Measurements from ENCODE around the gene BNC1.
"Not testable (repeated sequence)": the region's sequence is repeated elsewhere in the genome, so short reads cannot be mapped to it uniquely, and the experiment has no call there.

Gene BNC1

GRCh38 chr15:83262594-83263315 is 21.7 kb downstream of the BNC1 start:
- no peak overlapping the region for H3K4me3 ChIP-seq (ENCODE audit: control insufficient read depth, low read depth, low read length)
- no peak for TF ChIP-seq CTCF (IDR thresholded peaks at IDR 0.05; ENCODE audit: control insufficient read depth, insufficient read depth, low read depth, low read length, missing control alignments)
- DNase-seq (ENCODE audit: low read depth), result no peak

- not testable (repeated sequence) for DNase-seq (ENCODE audit: low read depth); H3K4me3 ChIP-seq (ENCODE audit: control insufficient read depth, low read depth, low read length)
Measured at GRCh38 chr15:83262181-83262580, 22.3 kb downstream of the BNC1 start.

- DNase-seq (ENCODE audit: low read depth), result no peak
- TF ChIP-seq CTCF (IDR thresholded peaks at IDR 0.05; ENCODE audit: control insufficient read depth, insufficient read depth, low read depth, low read length, missing control alignments), result no peak
- H3K4me3 ChIP-seq (ENCODE audit: control insufficient read depth, low read depth, low read length), result no peak overlapping the region
Measured at GRCh38 chr15:83250781-83251180, 33.7 kb downstream of the BNC1 start.

- no peak overlapping the region for H3K4me3 ChIP-seq (ENCODE audit: control insufficient read depth, low read depth, low read length)
- no peak for TF ChIP-seq CTCF (IDR thresholded peaks at IDR 0.05; ENCODE audit: control insufficient read depth, insufficient read depth, low read depth, low read length, missing control alignments)
- no peak for DNase-seq (ENCODE audit: low read depth)
Measured at GRCh38 chr15:83249030-83249343, 35.5 kb downstream of the BNC1 start.

- no peak overlapping the region for H3K4me3 ChIP-seq (ENCODE audit: control insufficient read depth, low read depth, low read length)
- peak; percentile 21 for DNase-seq (ENCODE audit: low read depth)
- TF ChIP-seq CTCF (IDR thresholded peaks at IDR 0.05; ENCODE audit: control insufficient read depth, insufficient read depth, low read depth, low read length, missing control alignments), result peak; percentile 71
Measured at GRCh38 chr15:83248151-83249029, 36.1 kb downstream of the BNC1 start.

- TF ChIP-seq CTCF (IDR thresholded peaks at IDR 0.05; ENCODE audit: control insufficient read depth, insufficient read depth, low read depth, low read length, missing control alignments), result no peak
- H3K4me3 ChIP-seq (ENCODE audit: control insufficient read depth, low read depth, low read length), result no peak overlapping the region
- DNase-seq (ENCODE audit: low read depth), result no peak
Measured at GRCh38 chr15:83243634-83244033, 40.8 kb downstream of the BNC1 start.

GRCh38 chr15:83230242-83230641 is 54.2 kb downstream of the BNC1 start:
- TF ChIP-seq CTCF (IDR thresholded peaks at IDR 0.05; ENCODE audit: control insufficient read depth, insufficient read depth, low read depth, low read length, missing control alignments), result no peak
- no peak overlapping the region for H3K4me3 ChIP-seq (ENCODE audit: control insufficient read depth, low read depth, low read length)
- no peak for DNase-seq (ENCODE audit: low read depth)

Data from AG09309 (cell line).